Activated CD4-positive, alpha-beta T cell treated with anti-CD3 and anti-CD28 coated beads for 4 hours (primary cell): ENCODE results near the gene ME3.
A peak's percentile ranks its signal among the peaks of the same experiment; 100 is the strongest.

ENCODE experiments used
- DNase-seq, 2 donors: peaks; one replicate each; pipeline ENCODE4 v3.0.0-alpha.2; 2020

Gene ME3

DNA sequence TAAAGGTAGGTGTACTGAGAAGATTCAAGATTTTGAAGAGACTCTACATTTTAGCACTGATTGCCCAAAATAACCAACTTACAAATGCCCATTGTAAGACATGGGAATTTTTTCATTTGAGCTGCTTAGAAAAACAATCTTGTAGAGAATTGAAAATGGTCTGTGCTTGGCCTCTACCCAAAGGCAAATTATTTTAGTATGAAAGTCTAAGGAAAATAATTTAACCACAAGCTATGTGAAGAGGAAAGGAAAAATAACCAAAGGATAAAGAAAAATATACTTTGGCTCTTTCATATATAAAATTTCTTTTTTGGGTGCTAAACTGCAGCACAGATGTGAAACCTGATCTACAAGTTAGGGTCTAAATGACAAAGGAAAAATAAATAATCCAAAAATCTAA lies 54.9 kb downstream of the ME3 start:
- DNase-seq, result no peak

DNA sequence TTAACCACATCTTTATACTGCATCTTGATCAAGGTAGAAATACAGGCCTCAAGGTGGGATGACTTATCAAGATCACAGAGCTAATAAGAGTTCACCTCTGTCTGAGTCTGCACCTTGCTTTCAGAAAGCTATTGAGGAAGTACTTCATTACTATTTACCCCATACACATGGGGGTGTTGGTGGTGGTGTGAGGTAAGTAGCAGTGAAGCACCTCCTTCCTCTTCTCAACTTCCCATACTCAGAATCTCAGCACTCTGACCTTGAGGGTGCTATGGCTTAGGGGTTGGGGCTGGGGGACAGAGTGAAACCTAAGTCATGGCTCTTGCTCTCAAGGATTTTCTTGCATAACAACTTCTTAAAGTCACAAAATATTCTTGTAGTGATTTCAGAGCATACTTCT lies 56.9 kb downstream of the ME3 start:
- no peak for DNase-seq

DNA sequence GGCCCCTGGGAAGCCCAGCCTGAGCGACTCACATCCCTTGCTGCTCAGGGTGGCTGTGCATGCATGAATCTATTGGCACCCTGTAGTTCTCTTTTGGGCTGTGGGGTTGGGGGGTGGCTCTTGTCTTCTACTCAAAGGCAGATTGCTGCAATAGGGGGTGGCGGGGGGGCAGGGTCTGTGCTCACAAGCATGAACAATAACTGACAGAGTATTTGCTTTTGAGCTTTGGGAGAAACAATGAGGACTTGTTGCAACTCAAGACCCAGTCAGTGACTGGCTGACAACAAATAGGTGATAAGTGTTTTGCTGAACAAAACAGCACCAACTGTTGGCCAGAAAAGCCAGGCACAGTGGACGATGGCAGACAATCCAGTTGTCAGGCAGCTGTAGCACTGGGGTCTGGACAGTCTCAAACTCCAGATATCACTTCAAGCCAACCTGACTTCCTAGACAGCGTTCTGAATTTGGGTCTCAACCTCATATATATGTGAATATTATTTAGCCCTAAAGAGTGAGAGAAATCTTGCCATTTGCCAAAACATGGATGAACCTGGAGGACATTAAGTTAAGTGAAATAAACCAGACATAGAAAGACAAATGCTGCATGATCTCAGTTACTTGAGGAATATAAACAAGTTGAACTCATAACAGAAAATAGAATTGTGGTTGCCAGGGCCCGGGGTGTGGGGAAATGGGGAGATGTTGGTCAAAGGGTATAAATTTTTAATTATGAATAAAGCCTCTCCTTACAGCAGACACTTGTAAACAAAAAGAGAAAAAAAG lies 61.7 kb downstream of the ME3 start:
- DNase-seq, result no peak

DNA sequence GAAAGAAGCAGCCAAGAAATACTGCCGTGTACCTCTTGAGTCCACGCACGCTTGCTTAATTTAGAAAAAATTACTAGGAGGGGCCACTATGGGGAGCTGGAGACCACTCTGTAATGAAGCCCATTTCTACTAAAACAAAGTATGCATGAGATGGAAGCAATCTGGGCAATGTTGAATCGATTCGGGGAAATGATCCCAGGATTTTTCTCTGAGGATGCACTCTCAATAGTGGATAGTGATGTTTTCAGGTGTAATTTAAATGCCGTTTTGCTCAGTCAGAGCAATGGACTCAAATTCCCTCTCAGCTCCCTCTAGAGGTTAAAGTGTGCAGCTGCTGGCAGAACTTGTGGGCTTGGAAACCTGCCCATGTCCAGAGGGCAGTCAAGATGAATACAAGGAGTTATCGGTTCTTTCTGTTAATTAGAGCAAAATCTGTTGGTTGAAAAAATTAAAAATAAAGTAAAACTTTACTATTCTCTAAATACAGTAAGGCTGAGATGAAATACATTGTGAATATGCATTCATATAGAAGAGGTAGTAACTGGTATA lies 64.1 kb downstream of the ME3 start:
- peak in 1 of 2 donors; percentile 14 for DNase-seq

DNA sequence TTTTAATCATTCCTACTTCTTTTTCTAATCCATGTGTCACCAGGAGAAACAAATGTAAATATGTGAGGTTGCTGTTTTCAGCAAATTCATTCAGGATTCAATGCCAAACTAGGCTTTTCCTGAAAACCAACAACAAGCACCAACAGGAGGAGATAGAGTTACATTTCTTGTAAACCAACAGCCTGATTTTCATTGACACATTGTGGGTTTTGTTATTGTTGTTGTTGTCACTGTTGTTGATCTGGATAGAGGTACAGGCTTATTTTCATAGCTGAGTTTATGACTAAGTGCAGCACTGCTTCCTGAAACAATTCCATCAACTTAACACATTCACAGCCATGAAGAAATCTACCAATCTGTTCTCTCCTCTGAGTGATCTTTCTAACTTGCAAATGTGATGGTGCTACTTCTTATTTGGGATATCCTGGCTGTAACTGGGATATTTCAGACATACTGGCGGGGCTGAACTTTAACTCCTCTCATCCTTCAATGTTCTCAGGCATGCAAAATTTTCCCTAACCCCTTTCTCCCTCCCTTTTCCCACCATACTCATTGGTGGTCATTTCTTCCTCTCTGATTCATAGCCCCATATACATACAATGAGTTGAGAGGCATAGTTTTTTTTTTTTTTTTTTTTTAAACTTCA lies 65.5 kb downstream of the ME3 start:
- DNase-seq, result no peak

DNA sequence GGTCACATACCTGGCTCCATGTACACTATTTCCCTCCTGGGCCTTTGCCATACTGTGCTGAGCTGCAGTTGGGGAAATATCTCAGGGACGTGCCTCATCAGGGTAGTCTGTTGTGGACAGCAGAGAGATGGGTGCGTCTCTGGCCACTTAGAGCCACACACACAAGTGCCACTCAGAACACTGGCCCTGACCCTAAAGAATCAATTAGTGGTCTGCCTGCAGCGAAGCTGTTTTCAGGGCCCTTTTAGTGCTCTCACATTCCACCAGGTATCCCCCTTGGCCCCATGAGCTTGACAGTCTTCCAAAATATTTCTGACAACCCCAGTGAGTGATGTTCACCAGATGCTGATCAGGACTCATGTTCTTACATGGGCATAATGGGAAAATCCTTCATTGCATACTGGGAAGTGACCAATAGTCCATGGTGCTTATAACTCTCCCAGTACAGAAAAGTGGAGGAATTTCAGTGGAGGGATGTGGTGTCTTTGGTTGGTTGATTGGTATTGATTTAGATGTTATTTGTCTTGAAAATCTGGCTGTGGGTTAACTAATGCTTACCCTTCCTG lies 66.1 kb downstream of the ME3 start:
- DNase-seq, result no peak

DNA sequence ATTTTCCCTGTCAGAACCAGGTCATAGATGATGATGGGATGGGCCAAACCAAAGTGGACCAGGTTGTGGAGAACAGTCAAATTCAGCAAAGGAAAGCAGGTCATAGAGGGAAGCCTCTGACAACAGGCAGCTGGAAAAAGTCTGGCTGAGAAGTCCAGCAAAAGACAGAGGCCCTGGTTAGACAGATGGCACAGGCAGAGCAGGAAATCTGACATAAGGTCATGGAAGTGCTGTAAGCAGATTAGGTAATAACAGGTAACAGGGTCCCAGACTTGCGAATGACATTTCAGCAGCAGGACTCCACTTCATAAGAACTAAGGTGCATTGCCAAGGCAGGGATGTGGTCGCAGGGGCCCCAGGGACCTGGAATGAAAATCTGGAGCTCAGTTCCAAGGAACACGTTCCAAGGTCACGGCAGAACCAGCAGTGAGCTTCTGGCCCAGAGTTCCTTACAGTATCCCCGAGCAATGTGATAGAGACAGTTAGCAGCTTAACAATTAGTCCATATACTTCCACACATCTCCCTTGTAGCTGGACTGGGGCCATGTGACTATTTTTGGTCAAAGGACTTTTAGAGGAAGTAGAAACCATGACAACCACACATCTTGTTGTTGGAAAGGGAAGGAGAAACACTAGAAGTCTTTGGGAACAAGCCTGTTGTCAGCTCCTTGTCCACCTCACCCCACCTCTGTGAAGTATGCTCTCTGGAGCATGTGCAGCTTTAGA lies 75.4 kb downstream of the ME3 start:
- DNase-seq, result no peak

DNA sequence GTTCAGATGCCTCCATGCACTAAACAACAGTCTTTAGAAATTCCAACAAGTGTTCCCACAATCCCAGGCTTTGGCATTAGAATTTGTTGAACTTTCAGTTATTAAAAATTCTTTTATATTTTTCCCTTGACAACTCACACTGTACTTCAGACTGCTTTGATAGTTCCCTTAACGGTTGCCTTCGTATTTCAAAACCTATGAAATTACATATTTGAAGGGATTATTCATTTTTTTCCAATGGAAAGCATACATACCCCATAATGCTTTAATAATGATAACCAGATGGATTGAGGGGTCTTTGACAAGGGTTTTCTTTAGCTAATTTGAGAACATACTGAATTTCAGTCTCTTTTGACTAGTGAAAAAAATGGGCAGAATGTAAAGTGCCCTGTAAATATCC lies 76.5 kb downstream of the ME3 start:
- no peak for DNase-seq

DNA sequence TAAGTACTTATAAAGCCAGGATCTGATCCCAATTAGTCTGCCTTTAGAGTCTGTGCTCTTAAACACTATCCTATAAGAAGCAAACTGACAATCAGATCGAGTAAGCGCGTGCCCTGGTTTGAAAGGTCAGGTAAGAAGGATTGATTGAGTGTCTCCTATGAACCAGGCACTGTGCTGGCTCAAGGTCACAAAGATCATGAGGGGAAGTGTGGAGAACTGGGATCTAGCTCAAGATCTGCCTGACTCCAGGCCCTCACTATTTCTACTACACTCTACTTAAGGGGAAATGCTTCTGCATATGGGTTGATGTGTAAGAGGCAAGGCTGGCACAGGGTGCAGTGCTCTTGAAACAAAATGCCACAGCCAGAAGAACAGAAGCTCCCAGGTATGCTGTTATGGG lies 77.0 kb downstream of the ME3 start:
- no peak for DNase-seq

DNA sequence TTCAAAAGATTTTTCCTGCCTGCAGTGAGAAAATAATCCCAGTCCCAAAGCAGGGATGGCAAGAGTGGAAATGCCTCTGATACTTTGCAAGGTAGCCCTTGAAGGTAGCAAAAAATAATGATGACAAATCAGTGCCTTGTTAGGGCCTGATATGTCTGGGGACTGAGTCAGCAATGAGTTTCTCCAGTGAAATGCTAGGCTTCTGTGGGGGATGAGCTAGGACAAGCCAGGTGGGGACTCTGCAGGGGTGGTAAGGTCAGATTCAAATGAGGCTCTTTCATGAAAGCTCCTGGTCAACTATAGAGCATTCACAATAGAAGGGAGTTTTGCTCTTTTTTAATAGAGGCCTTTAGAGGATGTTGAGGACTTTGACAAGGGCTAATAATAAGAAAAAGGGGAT lies 77.7 kb downstream of the ME3 start:
- no peak for DNase-seq

DNA sequence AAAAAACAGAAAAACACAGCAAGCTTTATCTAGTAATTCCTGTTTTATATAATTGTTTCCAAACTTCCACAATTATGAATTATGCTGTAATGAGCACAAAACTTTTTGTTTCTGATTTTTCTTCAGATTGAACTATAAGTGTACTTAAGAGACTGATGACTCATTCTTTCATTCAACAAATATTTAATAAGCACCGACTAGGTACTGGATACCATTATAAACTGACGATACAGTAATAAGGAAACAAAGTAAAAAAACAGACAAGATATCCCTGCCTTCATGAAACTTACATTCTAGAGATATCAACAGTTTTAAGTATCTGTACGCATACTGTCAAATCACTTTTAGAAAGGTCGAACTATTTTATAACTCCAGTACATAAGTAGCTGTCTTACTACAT lies 78.6 kb downstream of the ME3 start:
- DNase-seq, result no peak

DNA sequence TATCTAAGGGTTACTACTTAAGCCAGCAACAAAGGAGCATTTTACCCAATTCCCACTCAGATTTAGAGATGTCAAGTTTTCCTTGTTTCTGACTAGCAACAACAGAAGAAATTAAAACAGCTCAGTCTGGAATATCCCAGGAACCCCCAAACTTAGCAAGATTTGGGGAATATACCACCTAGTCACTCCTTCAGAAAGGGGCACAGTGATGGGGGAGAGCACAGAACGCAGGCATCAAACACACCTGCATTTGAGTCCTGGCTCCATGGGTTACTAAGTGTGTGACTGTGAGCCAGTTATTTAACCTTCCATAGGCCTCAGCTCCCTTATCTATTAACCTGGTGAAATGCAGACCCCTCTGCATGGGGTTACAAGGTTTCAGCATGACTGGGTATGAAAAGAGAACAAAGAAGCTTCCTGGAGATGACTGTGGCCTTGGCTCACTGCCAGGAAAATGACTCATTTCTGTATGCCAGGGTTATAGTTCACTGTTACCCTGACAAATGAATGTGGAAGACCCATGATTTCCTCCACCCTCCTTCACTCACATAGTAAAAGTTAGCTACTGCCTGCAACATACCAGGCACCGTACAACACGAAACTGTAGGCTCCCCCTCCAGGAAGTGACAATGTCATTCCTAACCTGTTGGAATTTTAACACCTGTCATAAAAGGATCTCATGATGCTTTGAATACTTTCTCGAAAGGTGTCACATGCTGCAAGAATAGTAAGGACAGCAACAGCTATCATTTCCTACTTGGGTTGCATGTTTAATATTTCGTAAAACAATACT lies 79.6 kb downstream of the ME3 start:
- DNase-seq, result peak; percentile 75 to 79

DNA sequence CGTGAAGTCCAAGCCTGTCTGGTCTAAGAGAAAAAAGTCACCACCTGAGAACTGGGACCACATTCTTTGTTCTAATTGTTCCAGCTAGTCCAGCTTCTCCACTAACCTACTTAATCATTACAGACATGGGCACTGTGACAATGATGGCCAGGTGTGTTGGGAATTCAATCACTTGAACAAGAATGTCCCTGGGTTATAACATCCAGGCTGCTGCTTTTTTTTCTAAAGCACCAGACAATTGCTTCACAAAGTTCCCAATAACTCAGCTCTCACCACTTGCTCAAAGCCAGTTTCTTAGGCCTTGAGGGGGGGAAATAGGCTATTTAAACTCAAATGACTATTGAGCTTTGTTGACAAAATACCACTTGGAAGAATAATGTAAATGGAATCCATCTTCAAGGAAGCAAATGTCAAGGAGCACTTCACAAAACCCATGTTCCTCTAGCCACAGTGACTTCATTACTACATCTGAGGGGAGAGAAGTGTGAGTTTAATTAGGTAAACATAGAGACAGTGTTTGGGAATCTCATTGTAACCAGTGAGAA lies 80.3 kb downstream of the ME3 start:
- DNase-seq, result no peak

DNA sequence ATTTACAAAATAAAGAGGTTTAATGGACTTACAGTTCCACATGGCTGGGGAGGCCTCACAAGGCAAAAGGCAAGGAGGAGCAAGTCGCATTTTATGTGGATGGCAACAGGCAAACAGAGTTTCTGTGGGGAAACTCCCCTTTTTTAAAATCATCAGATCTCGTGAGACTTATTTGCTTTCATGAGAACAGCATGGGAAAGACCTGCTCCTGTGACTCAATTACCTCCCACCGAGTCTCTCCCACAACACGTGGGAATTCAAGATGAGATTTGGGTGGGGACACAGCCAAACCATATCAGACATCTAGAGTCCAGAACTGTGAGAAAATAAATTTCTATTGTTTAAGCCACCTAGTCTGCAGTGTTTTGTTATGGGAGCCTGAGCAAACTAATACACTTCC lies 80.8 kb downstream of the ME3 start:
- DNase-seq, result no peak

DNA sequence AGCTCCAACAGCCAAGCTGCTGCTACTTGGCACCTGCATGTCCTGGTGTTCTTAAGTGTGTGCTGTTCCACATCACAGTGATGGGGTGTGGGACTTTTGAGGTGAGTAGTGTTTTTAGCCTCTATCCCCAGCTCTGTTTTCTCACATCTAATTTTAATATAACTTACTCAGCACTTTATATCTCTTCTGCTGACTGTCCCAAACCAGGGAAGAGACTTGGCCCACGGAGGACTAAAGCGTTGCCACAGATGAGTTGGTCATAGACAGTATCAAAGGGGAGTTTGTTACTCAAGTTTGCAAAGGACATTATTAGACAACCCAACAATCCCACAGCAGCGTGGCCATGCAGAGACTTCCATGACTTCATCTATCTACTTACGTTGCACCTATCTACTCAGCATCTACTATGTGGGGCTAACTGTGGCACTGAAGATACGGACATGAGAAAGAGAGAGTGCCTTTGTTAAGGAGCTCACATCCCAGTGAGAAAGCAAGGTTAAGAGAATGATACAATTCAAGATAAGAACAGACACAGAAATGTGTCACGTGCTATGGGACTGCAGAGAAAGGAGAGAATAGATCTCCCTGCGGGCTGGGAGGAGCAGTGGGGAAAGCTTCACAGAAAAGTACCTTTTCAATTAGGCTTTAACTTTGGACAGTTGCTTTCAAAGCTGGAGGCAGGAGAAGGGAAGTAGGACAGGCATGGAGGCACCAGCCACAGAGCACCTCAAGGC lies 82.4 kb downstream of the ME3 start:
- no peak for DNase-seq

DNA sequence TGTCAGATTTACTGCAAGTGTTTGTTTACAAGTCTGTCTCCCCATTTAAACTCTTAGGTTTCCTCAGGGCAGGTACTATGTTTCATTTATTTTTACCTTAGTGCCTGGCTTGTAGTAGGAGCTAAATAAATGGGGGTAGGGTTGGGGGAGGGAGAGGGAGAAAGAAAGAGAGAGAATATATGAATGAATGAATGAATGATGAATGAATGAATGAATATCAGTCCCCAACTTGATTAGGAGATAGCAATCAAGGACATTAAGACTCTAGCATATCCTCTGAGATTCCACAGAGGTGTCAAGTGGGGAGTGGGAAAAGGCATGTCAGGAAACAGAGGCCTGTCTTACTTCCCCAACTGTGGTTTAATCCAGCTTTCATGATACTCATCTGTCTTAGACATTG lies 83.2 kb downstream of the ME3 start:
- no peak for DNase-seq

DNA sequence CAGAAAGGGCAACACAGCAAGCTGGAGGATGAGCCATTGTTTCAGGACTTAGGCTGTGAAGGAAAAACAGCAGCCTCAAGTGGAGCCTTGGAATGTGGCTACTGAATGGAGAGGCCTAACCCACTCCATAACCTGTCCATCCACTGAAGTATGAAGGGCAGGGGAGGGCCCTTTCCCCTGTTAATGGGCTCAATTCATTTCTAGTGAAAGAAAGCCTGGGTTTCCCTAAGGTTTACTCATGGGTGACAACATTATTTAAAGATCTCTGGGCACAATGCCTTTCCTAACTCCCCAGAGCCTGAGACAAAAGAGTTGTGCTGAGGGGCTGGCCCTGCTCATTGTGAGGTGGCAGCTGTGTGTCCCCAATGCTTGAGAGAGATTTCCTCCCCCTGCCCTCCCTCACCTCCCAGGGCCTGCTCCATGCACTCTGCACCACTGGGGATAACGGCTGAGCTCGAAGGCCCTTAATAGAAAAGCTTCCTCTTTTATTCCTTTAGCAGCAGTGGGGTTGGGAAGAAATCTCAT lies 83.8 kb downstream of the ME3 start:
- DNase-seq, result no peak

DNA sequence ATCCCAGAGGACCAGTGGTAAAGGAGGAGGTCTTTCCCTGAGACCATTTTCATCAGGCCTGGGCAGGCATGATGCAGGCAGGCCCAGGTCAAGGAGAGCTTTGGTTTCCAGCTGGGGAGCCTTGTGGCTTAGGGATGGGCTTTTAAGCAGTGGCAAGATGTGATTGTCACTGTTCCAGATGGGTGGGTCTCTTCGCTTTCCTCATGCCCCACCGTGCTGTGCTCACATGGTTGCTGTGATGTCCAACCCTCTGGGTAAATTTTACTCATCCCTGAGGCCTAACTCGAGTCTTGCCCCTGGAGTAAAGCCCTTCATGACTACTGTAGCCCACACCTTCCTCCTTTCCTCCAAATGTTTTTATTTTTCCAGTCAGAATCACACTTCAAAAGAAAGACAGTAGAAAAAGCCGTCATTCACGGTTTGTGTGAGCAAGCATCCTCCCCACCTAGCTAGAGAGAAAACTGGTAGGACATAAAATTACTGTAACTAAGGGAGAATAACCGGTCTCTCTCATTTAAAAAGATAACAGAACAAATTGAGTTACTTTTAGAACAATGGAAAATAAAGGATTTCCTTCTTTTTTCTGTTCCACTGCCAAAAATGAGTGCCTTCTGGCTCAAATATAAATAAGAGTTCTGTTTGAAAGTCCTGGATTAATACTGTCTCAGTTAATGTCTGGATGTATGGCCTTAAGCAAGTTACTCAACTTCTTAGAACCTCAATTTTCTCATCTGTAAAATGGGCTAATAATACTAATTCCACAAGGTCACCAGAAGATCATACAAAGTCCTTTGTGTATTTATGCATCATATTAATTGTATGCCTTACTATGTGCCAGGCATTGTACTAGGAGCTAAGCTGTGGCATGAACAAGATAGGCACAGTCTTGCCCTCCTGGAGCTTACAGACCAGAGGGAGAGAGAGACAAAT lies 84.9 kb downstream of the ME3 start:
- DNase-seq, result no peak

DNA sequence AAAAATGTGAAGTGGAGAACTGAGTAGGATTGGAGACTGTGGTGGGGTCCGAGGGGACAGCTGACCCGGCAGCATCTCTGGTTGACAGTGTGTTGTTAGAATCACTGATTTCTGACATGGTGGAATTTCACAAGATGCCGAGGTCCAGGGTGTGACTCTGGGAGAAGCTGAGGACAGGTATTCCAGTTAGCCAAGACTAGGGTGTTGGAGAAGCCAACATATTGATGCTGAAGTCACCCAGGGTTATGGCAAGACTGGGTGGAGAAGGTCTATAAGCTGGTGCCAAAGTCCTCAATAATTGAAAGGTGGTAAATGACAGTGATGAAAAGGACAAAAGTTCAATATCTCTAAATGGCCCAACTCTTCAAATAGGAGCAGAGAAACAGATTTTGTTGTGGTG lies 86.1 kb downstream of the ME3 start:
- DNase-seq, result no peak

DNA sequence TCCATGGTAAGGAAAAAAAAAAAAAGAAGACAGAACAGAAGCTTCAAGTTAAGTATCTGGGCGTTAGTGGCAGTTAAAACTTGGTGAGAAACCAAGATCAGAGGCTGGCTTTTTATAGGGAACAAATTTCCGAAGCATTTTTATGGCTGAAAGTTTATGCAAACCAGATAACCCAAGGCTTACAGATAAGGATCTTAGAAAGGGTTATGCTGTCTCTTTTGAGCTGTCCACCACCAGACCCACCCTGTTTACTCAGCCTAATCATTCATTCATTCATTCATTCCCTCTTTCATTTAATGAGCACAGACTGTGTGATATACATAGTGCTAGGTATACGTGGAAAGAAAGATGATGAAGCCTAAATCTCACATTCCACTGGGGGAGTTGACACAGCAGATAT lies 89.5 kb downstream of the ME3 start:
- DNase-seq, result no peak
